Activated T-cell treated with anti-CD3 and anti-CD28 coated beads, Interleukin-2, amount 50 U/mL, for 48 hours (primary cell): Measurements from ENCODE around the gene KNDC1.
"Not testable (repeated sequence)": the region's sequence is repeated elsewhere in the genome, so short reads cannot be mapped to it uniquely, and the experiment has no call there.

Source experiments
- DNase-seq, 2 experiments: peaks; one replicate each; pipeline ENCODE4 v3.0.0-alpha.2; 2020

The KNDC1 gene

GRCh38 chr10:133159950-133160825 is at the start of gene KNDC1:
TSS of gene KNDC1 (plus strand) at chr10:133160219. CDS start at chr10:133160468, 249 bp downstream.
- peak; percentile 41 to 53 for DNase-seq

DNA sequence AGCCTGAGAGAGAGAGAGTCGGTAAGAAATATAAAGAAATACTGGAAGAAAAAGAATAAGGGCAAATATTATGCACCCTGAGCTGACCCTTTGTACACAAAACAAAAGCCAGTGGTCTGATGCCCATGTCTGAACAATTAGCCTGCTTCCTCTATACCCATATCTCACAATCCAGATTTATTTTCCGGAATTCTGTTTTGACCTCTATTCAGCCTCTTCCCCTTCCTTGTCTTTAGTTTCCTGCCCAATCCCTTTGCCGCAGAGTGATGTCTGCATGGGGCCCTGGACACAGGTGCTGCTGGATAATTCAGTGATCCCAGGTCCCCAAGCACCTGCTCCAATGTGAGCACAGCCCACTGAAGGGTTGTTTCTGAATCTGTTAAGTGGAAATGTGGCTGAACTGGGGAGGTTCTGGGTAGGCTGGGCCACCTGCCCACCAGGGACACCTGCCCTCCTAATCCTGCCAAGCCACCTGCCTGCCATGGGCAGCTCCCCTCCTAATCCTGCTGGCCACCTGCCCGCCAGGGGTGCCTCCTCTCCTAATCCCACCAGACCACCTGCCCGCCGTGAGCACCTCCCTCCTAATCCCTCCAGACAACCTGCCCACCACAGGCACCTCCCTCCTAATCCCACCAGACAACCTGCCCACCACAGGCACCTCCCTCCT is 49.3 kb upstream of the KNDC1 start:
- no peak for DNase-seq

DNA sequence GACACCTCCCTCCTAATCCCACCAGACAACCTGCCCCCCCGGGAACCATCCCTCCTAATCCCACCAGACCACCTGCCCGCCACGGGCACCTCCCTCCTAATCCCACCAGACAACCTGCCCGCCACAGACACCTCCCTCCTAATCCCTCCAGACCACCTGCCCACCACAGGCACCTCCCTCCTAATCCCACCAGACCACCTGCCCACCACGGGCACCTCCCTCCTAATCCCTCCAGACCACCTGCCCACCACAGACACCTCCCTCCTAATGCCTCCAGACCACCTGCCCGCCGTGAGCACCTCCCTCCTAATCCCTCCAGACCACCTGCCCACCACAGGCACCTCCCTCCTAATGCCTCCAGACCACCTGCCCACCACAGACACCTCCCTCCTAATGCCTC is 48.4 kb upstream of the KNDC1 start:
- DNase-seq = not testable (repeated sequence)

GRCh38 chr10:133113146-133113830 is 46.7 kb upstream of the KNDC1 start:
- DNase-seq = no peak

DNA sequence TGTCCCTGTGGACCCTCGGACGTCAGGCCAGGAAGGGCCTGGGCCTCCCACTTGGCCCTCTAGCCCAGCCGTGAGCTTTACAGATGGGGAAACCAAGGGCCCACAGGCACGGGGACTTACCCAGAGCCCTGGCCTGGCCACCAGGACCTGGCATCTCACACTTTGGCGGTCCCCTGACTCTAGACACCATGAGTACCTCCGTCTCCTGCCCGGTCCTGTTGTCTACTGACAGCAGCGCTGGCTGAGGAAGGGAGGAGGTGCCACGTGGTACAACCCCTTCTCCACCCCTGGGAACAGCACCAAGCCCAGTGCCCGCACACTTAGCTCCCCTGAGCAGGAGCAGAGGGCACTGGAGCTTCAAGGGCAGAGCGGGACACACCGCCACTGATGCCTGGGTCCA is 46.2 kb upstream of the KNDC1 start:
- DNase-seq = no peak

- no peak for DNase-seq
Measured at GRCh38 chr10:133114251-133114650, 45.8 kb upstream of the KNDC1 start.

DNA sequence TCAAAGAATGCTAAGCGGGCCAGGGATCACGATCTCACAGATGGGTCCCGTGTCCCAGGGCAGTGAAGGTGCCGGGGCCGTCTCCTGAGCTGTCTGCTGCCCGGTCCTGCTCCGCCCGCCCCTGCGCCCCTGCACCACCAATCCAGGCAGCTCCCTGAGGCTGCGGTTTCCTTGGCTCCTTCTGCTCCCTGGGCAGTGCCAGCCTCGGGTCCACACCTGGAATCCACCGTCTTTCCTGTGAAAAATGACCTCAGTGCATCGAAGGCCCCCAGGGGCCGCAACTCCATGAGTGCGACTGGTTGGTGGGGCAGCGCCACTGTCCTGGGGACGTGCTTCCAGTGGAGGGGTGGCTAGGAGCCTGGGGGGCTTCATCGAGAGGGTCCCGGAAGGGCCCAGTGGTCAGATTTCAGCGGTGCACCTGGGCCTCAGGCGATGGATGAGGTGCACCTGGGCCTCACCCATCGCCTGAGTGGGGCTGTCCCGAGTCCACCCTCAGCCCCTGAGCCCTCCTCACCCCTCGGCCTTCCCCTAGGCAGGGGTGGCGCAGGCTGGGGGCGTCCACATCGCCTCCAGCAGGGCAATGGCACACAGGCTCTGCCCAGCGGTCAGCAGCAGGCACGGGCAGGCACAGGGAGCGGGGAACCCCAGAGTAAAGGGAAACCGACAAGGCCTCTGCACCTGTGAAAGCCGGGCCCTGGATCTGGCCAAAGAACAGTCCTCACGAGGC is 45.1 kb upstream of the KNDC1 start:
- no peak for DNase-seq

DNA sequence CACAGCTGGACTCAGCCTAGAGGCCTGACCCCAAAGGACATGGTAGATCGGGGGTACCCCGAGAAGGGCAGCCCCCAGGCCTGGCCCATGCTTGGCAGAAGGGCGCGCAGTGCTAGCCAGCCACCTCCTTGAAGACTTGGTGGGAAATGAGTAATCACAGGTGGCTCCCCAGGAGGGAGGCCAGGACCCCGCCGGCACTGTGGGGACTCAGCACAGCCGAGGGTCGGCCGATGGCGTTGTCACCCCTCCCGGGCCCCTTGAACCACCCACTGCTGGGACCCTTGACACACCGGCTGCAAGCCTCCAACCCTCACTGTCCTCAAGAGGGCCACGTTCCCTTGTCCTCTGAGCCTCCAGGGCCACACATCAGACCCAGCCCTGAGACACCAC is 44.6 kb upstream of the KNDC1 start:
- no peak for DNase-seq

- DNase-seq = no peak
Measured at GRCh38 chr10:133115976-133116375, 44.0 kb upstream of the KNDC1 start.

GRCh38 chr10:133116455-133116854 is 43.6 kb upstream of the KNDC1 start:
- no peak for DNase-seq

DNA sequence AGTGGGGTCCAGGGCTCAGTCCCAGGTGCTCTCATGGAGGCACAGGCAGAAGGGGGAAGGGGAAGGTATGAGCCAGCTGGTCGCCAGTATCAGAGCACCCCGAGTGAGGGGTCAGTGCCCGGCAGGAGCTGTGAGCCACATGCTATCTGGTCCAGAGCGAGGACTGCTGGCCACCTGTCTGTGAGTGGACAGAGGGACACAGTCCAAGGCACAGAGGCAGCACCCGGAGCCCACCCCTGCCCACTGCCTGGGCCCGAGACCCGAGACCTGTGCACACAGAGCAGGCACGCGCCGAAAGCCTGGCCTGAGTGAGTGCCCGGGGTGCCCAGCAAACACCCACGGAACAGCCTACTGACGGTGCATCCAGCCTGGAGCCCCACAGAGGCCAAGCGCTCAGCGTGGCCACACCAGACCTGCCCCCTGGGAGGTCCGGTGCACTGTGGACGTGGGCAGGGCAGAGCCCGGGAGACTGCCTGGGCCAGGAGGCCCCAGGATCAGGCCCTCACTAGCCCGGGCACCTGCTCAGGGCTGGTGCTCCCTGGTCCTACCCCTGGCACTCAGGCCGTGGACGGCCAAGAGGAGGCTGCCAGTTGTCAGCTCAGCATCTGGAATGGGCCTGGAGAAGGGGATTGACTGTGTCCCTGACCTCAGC is 42.9 kb upstream of the KNDC1 start:
- DNase-seq = no peak

DNA sequence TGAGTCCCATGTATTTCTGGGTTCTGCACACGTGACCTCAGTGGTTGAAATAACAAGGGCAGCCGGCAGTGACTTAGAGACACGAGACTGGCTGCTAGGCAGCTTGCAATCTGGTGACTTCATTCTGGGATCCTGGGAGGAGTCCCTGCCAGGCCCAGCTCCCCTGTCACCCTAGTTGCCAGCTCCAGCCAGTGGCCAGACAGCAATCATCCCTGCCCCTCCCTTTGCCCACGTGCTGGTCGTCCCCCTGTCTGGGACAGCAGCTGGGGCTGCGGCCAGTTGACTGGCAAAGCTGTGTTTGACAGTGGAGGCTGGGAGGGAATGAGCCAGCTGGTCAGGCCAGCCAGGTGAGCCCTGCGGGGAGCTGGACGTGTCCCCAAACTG is 42.3 kb upstream of the KNDC1 start:
- DNase-seq = no peak

DNA sequence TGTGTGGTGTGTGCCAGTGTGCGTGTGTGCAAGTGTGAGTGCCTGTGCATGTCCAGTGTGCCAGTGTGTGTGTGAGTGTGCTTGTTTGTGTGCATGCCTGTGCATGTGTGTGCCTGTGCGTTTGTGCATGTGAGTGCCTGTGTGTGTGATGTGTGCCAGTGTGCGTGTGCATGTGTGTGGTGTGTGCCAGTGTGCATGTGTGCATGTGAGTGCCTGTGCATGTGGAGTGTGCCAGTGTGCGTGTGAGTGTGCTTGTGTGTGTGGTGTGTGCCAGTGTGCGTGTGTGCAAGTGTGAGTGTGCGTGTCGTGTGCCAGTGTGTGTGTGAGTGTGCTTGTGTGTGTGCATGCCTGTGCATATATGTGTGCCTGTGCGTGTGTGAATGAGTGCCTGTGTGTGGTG is 38.5 kb upstream of the KNDC1 start:
- DNase-seq = no peak

DNA sequence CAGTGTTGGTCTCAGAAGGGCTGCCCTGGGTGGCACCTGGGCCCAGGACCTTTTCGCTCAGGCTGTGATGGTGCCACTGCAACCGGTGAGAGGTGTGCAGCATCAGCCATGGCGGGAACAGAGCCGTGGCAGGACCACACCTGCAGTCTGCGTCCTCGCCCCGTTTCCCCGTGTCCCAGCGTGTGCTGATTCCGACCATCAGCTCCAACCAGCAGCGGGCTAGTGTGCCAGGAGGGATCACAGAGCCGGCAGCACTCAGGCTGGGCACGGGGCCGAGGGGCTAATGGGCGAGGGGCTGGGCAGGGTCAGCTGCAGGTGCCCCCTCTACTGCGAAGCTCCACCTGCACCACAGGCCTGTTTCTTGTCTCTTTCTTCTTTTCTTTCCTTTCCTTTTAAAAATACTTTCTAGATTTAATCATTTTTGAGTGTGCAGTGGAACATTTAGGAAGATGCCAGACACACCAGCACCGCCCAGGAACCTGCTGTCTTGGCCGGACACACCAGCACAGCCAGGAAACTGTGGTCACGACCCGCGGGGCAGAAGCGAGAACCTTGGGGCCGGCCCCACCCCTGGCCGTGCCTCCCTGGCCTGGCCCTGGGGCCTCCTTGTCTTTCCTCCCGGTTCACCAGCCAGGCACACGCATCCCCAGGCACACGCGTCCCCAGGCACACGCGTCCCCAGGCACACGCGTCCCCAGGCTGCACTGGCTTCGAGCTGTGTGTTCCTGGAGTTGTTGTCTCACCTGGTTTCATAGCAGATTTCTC is 37.7 kb upstream of the KNDC1 start:
- DNase-seq = no peak

- no peak for DNase-seq
Measured at GRCh38 chr10:133123050-133123745, 36.8 kb upstream of the KNDC1 start.

GRCh38 chr10:133123746-133124356 is 36.2 kb upstream of the KNDC1 start:
- DNase-seq = no peak

DNA sequence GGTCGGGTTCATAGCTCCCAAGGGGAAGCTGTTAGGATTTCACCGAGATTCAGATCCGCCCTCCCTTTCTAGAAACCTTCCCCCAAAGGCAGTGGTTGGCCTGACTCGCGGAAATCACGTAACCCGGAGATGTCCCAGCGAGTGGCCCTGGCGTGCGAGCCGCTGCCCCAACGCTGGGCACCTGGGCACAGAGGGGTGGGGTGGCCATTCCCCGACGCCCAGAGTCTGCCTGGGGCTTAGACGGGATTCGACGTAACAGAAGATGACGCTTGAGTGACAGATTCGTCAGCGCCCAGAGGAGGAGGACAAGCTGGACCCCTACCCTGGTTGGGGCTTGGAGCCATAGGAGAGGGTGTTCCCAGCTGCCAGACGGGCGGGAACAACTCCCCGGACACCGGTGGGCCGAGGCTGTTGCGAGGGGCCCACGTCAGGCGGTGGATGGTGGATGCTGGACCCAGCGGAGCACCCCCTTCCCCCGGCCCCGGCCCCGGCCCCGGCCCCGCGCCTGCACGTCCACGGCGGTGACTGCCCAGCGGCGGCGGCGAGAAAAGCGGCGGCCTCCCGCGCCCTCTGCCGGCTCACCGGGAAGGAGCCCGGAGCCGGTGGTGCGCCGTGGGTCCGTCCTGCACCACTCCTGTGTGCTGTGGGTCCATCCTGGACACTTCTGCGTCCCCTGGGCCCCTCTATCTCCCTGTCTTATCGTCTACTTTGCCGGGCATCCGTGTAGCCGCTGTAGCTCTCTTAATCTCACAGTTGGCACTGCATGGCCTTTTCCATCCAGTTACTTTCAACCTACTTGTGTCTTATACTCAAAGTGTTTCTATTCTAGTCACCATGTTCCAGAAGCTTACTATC is 35.4 kb upstream of the KNDC1 start:
- DNase-seq = peak in 1 of 2 experiments; percentile 47

GRCh38 chr10:133125901-133126300 is 34.1 kb upstream of the KNDC1 start:
- no peak for DNase-seq

GRCh38 chr10:133126431-133127290 is 33.4 kb upstream of the KNDC1 start:
- DNase-seq = no peak
